ENCODE measurements around the gene CERS5.

The CERS5 gene

GRCh38 chr12:50132505-50133135, 34.5 kb downstream of the CERS5 start:
- no peak for DNase-seq (ENCODE audit: low read depth)

GRCh38 chr12:50129290-50129689, 37.9 kb downstream of the CERS5 start:
- DNase-seq (ENCODE audit: low read depth) = no peak

DNA sequence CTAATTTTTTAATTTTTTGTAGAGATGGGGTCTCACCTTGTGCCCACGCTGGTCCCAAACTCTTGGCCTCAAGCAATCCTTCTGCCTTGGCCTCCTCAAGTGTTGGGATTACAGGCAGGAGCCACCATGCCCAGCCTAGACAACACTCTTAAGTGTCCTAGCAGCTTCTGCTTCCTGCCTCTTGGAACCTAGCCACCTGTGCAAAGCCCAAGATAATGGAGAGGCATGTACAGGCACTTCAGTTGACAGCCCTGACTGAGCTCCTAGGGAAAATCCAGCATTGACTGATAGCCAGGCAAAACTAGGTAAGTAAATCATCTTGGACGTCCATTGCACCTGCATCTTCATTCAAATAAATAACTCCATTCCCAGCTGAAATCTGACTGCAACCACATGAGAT, 39.6 kb downstream of the CERS5 start:
- DNase-seq (ENCODE audit: low read depth) = no peak

- no peak for DNase-seq (ENCODE audit: low read depth)
Observed at GRCh38 chr12:50123203-50123602, 44.0 kb downstream of the CERS5 start.

- no peak for DNase-seq (ENCODE audit: low read depth)
Observed at GRCh38 chr12:50121641-50122040, 45.5 kb downstream of the CERS5 start.

GRCh38 chr12:50120953-50121352, 46.2 kb downstream of the CERS5 start:
- DNase-seq (ENCODE audit: low read depth) = no peak

DNA sequence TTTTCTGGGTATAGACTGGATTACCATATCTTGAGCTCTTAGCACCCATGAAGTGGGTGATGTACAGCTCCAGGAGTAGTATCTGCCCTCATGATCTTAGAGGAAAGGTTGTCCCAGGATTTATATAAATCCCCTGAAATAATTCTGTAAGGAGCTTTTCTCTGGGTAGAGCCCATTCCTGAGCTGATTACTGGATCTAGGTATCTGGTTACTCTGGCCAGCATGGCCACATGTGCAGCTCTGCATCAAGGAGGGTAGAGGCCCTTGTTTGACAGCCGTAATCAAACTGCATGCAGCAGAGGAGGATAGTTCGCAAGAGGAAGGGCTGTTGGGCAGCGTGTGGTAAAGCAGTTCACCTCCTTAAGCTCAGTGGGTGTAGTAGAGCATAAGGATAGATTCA, 46.6 kb downstream of the CERS5 start:
- DNase-seq (ENCODE audit: low read depth) = no peak

GRCh38 chr12:50119387-50119786, 47.8 kb downstream of the CERS5 start:
- no peak for DNase-seq (ENCODE audit: low read depth)

DNA sequence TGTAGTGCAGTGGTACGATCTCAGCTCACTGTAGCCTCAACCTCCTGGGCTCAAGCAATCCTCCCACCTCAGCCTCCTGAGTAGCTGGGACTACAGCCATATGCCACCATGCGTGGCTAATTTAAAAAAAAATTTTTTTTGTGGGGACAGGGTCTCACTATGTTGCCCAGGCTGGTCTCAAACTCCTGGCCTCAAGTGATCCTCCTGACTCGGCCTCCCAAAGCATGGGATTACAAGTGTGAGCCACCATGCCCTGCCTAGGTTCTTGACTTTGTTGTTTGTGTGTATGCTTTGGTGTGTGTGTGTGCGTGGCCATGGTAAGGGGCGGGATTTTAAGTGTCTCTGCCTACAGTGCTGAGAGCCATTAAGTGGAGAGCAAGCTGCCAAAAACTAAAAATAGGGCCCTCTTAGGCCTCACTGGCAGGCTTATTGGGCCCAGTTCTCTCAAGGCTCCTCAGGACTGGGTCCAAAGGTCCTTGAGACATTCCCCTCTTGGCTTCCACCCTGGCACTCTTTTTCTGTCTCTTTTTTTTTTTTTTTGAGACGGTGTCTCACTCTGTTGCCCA, 50.0 kb downstream of the CERS5 start:
- no peak for DNase-seq (ENCODE audit: low read depth)

- no peak for DNase-seq (ENCODE audit: low read depth)
Observed at GRCh38 chr12:50112456-50113218, 54.5 kb downstream of the CERS5 start.

GRCh38 chr12:50111693-50112455, 55.3 kb downstream of the CERS5 start, which contains the start of gene COX14:
COX14 (plus strand) TSS chr12:50112236; CDS start chr12:50120044, 7,808 bp downstream.
- peak; percentile 98 for DNase-seq (ENCODE audit: low read depth)

- no peak for DNase-seq (ENCODE audit: low read depth)
Observed at GRCh38 chr12:50111395-50111692, 55.8 kb downstream of the CERS5 start.

DNA sequence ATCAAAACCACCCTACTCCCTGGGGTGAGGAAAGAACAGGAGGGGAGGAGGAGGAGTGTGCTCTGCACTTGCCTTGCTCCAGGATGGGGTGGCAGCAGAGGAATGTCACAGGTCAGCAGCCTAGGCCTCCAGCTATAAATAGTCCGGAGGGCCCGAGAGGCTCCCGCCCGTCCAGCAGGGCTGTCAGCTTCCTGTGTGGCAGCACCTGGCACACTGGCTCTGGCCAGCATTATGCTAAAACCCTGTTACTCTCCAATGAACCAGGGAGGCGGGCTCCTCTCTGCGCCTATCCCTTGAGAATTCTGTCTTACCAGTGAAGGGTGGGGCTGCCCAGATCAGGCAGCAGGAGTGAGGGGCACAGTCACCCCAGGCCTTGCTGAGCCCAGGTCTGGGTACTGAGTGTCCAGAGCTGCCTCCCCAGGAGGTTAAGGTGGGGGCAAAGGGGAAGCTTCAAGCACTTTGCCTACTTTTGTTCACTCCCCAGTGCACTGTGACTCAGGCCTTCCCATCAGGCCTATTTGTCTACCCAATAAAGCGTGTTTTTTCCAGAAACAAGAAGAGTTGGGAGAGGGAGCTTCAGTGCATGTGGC, 56.3 kb downstream of the CERS5 start:
- no peak for DNase-seq (ENCODE audit: low read depth)

- DNase-seq (ENCODE audit: low read depth) = no peak
Observed at GRCh38 chr12:50110127-50110761, 56.9 kb downstream of the CERS5 start.

- no peak for DNase-seq (ENCODE audit: low read depth)
Observed at GRCh38 chr12:50109319-50109718, 57.9 kb downstream of the CERS5 start.

DNA sequence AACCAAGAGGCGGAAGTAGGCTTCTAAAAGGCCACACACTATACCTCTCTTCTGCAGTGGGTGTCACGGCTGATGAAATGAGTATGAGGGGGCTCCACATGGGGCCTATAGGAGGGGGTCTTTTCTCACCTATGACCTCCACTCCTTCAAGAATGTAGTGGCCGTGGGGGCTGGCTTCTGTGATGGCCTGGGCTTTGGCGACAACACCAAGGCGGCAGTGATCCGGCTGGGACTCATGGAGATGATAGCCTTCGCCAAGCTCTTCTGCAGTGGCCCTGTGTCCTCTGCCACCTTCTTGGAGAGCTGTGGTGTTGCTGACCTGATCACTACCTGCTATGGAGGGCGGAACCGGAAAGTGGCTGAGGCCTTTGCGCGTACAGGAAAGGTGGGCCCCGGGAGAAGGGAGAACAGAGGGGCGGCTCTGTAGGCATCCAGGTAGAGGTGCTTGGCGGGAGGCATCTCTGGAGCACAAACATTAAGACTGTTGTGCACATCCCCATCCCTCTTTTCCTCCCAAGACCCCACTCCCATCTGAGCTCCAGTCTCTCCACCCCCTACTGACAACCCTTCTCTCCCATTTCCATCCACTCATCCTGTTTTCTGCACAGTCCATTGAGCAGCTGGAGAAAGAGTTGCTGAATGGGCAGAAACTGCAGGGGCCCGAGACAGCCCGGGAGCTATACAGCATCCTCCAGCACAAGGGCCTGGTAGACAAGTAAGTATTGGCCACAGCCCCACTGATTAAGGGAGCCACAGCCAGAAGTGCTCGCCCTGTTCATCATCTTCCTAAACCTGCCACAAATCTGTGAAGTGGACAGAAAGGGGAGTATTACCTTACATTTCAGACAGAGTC, 59.5 kb downstream of the CERS5 start:
- DNase-seq (ENCODE audit: low read depth) = no peak

- no peak for DNase-seq (ENCODE audit: low read depth)
Observed at GRCh38 chr12:50106907-50107306, 60.3 kb downstream of the CERS5 start.

DNA sequence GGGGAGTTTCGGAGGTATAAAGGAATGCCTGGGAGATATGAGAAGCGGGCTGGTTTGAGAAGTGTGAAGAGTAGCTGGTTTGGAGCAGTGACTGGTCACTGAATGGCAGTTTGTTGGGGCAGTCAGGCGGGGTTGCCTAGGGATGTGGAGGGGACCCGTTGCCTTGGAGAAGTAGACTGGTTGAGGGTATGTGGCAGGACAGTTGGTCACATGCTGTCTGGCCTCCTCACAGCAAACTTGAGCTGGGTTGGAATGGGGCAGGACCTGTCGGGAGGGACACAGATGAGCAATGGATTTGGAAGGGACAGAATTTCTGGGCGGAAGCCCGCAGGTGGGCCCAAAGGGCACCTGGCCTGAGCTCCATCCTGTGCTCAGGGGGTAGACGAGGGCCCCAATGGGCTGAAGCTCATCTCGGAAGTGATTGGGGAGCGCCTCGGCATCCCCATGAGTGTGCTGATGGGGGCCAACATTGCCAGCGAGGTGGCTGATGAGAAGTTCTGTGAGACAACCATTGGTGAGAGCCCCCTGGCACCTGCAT, 61.2 kb downstream of the CERS5 start:
- DNase-seq (ENCODE audit: low read depth) = no peak

DNA sequence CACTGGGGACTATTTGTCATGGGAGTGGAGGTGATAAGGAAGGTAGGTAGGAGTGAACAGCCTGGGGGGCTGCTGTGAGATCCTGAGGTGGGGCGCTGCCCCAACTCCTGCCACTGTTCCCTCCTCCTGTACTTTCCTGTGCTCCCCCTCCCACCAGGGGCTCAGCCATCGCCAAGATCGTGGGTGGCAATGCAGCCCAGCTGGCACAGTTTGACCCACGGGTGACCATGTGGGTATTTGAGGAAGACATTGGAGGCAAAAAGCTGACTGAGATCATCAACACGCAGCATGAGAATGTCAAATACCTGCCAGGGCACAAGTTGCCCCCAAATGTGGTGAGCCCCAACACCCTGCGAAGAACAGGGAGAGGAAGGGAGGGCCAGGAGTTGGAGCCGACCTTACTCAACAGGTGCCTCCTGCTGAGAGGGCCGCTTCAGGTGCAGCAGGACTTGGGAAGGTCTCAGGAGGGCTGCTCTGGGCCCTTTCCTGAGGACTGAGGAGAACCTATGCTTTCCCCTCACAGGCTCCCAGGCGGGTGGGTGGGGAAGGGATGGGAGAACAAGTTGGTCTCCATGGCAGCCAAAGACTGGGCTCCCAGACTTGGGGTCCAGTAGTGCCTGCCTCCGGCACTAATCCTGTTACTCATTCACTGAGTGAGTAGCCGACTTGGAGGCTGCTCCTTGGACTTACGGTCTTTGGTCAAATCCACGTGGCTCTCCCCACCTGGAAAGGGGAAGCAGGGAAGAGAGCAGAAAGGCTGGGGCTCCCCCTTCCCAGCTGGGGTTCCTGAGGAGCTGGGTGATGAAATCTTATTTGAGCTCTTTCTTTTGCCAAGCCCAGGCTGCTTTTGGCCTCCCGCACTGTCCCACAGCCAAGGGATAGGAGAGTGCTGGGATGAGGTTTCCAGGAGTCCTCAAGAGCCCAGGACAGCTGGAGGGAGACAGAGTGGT, 62.5 kb downstream of the CERS5 start:
- DNase-seq (ENCODE audit: low read depth) = no peak

Measured in T follicular helper cell (primary cell).